K562 (cell line): ENCODE data around the gene GAPDH. TPM values are rescaled to one million over a fixed set of nuclear protein-coding genes. Genes with fewer than 3 reads are reported as not detected.

Source experiments
- BRF2 ChIP-seq: IDR thresholded peaks from 3 replicates; pipeline ENCODE4 v1.6.1; 2011; ENCODE audit warnings: borderline replicate concordance, mild to moderate bottlenecking; ENCODE audit not compliant: insufficient read length, insufficient read depth
- ESRRA ChIP-seq: fragments of 450-650 bp; IDR thresholded peaks from 2 replicates; pipeline ENCODE4 v1.6.1; 2014; ENCODE audit warnings: low read depth, mild to moderate bottlenecking, moderate library complexity, borderline replicate concordance
- ETV6 ChIP-seq, 3 experiments: fragments of 150-350 bp in 1 of 3; sonication (generic) in 1 of 3; formaldehyde crosslinking in 1 of 3; IDR thresholded peaks; 2 replicates each; pipeline versions ENCODE4 v1.6.1 to v1.8.0; 2014 to 2022; ENCODE audit warnings: borderline replicate concordance in 2 of 3, low read depth in 2 of 3, antibody characterized with exemption in 1 of 3, low read length in 1 of 3, mild to moderate bottlenecking in 1 of 3, missing genetic modification reagents in 1 of 3
- FOXA3 ChIP-seq, 2 experiments: fragments of 450-650 bp in 1 of 2; sonication (generic) in 1 of 2; formaldehyde crosslinking; IDR thresholded peaks in 1 of 2; conservative IDR thresholded peaks in 1 of 2; 2 replicates each; pipeline versions ENCODE4 v1.4.0 to v1.8.0; 2020 to 2022; ENCODE audit warnings: mild to moderate bottlenecking in 2 of 2, missing genetic modification reagents in 1 of 2
- MGA ChIP-seq: fragments of 450-650 bp; IDR thresholded peaks from 2 replicates; pipeline ENCODE4 v1.6.1; 2016; ENCODE audit warnings: mild to moderate bottlenecking, moderate library complexity
- MITF ChIP-seq: IDR thresholded peaks from 2 replicates; pipeline ENCODE4 v1.6.1; 2014; ENCODE audit warnings: antibody characterized with exemption
- VEZF1 ChIP-seq: fragments of 200-800 bp; sonication (Bioruptor generic); IDR thresholded peaks from 2 replicates; pipeline ENCODE4 v1.6.1; 2017; ENCODE audit warnings: missing genetic modification characterization, missing compliant biosample characterization
- polyA plus RNA-seq, 8 experiments: library from polyadenylated mRNA; depleted of rRNA in 4 of 8; stranded (reverse) in 5 of 8; unstranded in 3 of 8; fragments of >200 nt; fragmentation: Nextera tagmentation in 2 of 8; fragmentation: Illumina TruSeq in 1 of 8; extraction: Ambion mirVana in 2 of 8; extraction: Trizol in 1 of 8; gene quantifications; 2 replicates each; pipeline versions ENCODE4 v1.2.1 to v1.2.3, GENCODE V29; 2011 to 2014; ENCODE audit warnings: inconsistent platforms in 1 of 8, missing spikeins in 1 of 8
- total RNA-seq, 7 experiments: library from RNA; depleted of rRNA in 6 of 7; stranded (reverse); fragments of >200 nt in 6 of 7; fragmentation: Illumina TruSeq in 2 of 7; extraction: Trizol in 2 of 7; gene quantifications; 2 replicates each; pipeline versions ENCODE4 v1.2.1 to v1.2.3, GENCODE V29; 2011 to 2021; ENCODE audit warnings: low replicate concordance in 1 of 7
- TF ChIP-seq, protein P1 (sequence below): sonication (generic); formaldehyde crosslinking; IDR thresholded peaks from 2 replicates; pipeline ENCODE4 v1.9.0; 2022; ENCODE audit warnings: mild to moderate bottlenecking, missing genetic modification reagents

The GAPDH gene
- total and polyA plus RNA-seq, 9 of the 15 experiments (the other 6 are each of a cell fraction or from before 2014, with no cell fraction given) = 2,206 to 6,793 (median 4,217) TPM

DNA sequence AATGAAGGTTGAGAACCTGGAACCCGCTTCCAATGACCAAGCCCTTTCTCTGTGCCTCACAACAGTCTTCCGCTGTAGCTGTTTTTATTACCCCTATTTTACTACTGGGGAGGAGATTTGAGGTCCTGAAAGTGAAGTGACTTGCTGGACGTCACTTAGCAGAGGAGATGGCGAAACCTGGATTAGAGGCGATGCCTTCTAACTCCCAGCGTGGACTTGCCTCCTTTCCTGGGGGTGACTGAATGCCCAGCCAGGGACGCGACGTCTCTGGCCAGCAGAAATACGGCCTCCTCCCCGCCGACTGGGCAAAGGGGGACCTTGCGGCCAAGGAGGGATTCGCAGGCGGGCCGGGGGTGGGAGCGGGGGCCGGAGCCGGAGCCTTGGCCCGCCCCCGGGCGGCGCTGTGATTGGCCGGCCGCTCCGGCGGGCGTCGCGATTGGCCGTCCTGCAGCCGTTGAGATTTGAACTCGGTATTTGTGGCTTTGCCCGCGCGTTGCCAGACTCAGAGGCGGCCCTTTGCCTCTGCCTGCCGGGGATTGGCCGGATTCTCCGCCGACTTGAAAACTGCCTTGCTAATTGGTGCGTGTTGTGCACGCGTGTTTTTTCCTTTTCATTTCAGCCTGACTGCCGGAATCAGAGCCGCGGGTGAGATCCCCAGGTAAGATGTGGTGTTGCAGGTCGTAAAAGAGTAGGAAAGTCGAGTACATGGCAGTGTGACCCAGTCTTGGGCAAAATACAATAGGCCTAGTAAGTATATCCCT is 40.6 kb upstream of the GAPDH start, which contains the start of gene NCAPD2 (continued):
- TF ChIP-seq, protein P1, sequence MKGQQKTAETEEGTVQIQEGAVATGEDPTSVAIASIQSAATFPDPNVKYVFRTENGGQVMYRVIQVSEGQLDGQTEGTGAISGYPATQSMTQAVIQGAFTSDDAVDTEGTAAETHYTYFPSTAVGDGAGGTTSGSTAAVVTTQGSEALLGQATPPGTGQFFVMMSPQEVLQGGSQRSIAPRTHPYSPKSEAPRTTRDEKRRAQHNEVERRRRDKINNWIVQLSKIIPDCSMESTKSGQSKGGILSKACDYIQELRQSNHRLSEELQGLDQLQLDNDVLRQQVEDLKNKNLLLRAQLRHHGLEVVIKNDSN = no peak
- TF ChIP-seq MITF (no peak), ETV6 (IDR thresholded peaks at IDR 0.05; ENCODE audit: borderline replicate concordance in 1 of 2, low read depth in 2 of 2, low read length in 1 of 2) (no peak), ETV6 (CRISPR knock-in tag; IDR thresholded peaks at IDR 0.05; ENCODE audit: borderline replicate concordance) (no peak), FOXA3 (CRISPR knock-in tag; conservative IDR thresholded peaks at IDR 0.05 in 1 of 2, IDR thresholded peaks at IDR 0.05 in 1 of 2) (no peak), ESRRA (no peak), VEZF1 (CRISPR knock-in tag) (peak; percentile 78), BRF2 (no peak), MGA (peak; percentile 67)
